Hair follicular keratinocyte (primary cell): ENCODE measurements around the gene MED12. TPM values are rescaled to one million over a fixed set of nuclear protein-coding genes. Genes with fewer than 3 reads are reported as not detected.

Source experiments
- total RNA-seq: library from RNA; depleted of rRNA; stranded (reverse); fragments of >200 nt; gene quantifications from 2 replicates; pipeline ENCODE4 v1.2.3, GENCODE V29; 2015

MED12 gene
- total RNA-seq = 11.0 and 16.0 TPM in 2 replicates

DNA sequence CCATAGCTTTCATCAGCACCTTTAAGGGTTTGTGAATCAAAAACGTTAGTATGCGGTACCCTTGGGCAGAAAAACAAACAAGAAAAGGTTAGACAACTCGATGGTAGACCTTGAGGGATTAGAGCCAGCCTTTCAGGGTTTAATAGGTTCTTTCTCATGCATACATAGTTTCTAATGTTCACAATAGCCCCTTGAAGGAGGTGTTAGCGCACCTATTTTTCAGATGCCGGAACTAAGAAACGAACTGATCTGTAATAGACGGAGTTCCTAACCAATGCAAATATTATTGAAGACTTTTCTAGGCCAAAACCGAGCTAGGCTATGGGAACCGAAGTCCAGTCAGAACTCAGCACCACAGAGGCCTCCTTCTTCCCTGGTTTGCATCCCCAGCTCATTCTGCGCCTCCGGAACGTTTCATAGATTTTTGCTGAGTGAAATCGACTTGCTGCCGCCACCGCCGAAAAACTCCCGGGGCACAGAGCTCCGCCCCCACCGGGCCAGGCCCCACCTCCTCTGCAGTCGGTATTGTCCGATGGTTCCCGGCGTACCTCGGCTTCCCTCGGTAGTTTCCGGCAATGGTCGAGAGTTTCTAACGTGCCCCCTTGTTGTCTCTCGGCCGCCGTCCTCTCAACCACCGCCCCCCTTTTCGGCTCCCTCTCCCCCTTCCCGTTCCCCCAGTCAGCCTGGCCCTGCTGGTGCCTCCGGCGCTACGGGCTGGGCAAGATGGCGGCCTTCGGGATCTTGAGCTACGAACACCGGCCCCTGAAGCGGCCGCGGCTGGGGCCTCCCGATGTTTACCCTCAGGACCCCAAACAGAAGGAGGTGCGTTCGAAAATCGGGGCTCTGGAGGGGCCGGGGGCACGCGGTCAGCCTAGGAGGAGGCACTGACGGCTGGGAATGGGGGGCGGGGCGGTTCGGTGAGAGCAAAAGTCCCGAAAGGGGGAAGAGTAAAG lies at the start of gene MED12:
TSS of gene MED12 (plus strand) at position 565 of the 953 bp plus-strand sequence. CDS start at position 724, 159 bp downstream.

DNA sequence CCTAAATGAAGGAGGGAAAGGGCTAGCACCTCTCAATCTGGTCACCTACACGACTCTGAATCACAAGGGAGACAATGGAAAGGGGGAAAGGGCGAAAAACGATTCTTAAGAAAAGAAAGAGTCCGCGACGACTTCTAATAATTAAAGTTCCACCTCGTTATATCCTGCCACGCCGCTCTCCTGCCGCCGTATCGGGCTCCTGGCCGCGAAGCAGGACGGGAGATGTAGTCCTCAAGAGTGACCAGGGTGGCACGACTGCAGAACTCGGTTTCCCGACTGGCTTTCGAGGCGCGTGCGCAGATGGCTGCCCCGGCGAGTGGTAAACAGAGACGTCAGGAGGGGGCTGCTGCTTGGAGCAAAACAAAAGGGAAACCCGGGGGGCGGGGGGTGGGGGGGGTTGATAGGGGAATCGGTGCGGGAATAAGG lies 22.8 kb upstream of the MED12 start, which contains the start of gene FOXO4:
TSS of gene FOXO4 (plus strand) at position 297 of the 426 bp plus-strand sequence. CDS start 678 bp downstream, outside the sequence.

DNA sequence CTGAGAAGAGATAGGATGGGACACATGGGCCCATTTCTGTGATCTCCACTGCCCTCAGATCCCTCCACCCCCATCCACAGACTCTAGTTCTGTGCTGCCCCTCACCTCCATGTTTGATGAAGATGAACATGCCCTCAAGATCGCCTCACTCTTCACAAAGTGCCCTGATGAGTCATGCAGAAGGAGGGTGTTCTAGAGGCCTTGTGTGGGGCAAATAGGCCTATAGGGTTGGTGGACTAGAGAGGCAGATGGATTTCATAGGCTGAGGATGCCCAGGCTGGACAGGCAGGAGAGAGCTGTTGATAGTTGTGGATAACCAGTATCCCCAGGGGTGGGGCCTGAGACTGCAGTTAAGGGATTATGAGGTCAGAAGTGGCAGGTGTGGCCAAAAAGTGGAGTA lies 12.0 kb upstream of the MED12 start, which contains the start of gene CXorf65:
TSS of gene CXorf65 (minus strand) at position 314 of the 400 bp plus-strand sequence. CDS start at position 130, 184 bp downstream.

DNA sequence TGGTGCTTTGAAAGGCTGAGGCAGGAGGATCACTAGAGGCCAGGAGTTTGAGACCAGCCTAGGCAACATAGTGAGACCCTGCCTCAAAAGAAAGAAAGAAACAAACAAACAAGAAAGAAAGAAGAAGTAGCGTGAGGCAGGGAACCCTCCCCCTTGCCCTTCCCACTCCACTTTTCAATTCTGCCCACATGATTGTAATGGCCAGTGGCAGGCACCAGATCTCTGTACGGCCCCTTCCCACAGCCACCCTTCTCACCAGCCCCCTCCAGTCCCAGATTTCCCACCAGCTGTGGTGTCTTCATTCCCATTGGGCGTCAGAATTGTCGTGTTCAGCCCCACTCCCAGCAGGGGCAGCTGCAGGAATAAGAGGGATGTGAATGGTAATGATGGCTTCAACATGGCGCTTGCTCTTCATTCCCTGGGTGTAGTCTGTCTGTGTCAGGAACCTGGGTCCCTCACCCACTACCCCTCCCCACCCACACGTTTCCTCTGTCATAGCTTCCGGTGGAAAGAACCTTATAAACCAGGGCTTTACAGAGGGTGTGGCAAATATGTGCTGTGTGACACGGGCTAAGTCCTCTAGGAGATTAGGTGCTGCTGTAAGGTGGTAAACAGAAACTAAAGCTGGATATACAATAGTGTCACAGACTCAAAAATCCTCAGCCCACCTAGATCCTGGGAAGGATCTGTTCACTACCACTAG lies 7.1 kb upstream of the MED12 start, which contains the start of gene IL2RG:
TSS of gene IL2RG (minus strand) at position 437 of the 703 bp plus-strand sequence. CDS start at position 399, 38 bp downstream.

DNA sequence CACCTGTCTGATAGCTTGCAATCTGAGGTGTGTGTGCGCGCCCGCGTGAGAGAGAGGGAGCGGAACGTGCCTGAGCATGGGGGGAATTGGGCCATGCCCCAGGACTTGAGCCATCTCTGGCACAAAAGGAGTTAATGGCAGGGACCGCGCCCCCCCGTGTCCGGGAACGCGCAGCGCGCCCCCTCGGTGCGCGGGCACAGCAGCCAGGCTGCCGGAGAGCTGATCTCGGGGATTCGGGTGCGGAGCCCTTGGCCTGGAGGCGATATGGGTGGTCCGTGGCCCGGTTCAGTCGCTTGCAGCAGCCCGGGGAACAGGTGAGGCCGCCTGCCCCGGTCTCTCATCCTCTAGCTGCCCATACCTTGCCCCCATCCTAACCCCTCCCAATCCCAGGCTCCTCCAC lies 26.3 kb downstream of the MED12 start, which contains the start of gene NLGN3:
TSS of gene NLGN3 (plus strand) at position 191 of the 400 bp plus-strand sequence. CDS start 2,909 bp downstream, outside the sequence.

Other genes starting within 250 kb of the MED12 start
- not detected in 2 replicates for gene TEX11, start 209.9 kb upstream of the MED12 start, total RNA-seq
- gene SLC7A3, start 187.5 kb upstream of the MED12 start, total RNA-seq = not detected in 2 replicates
- 54.4 and 68.9 TPM in 2 replicates for gene SNX12, start 50.3 kb upstream of the MED12 start, total RNA-seq
- 1.6 and 2.9 TPM in 2 replicates for gene FOXO4, start 22.7 kb upstream of the MED12 start, total RNA-seq
- not detected in 2 replicates for gene CXorf65, start 11.9 kb upstream of the MED12 start, total RNA-seq
- not detected in 2 replicates for gene IL2RG, start 7.0 kb upstream of the MED12 start, total RNA-seq
- not detected in 2 replicates for gene NLGN3, start 26.2 kb downstream of the MED12 start, total RNA-seq
- gene GJB1, start 104.6 kb downstream of the MED12 start, total RNA-seq = not detected in 2 replicates
- 7.8 and 9.5 TPM in 2 replicates for gene ZMYM3, start 135.5 kb downstream of the MED12 start, total RNA-seq
- gene NONO, start 165.0 kb downstream of the MED12 start, total RNA-seq = 232 and 281 TPM in 2 replicates
- gene ITGB1BP2, start 183.2 kb downstream of the MED12 start, total RNA-seq = 0.23 and 1.7 TPM in 2 replicates
- 8.0 and 16.4 TPM in 2 replicates for gene TAF1, start 247.8 kb downstream of the MED12 start, total RNA-seq